ENCODE results near the gene ATP5MC2.

ATP5MC2 gene

DNA sequence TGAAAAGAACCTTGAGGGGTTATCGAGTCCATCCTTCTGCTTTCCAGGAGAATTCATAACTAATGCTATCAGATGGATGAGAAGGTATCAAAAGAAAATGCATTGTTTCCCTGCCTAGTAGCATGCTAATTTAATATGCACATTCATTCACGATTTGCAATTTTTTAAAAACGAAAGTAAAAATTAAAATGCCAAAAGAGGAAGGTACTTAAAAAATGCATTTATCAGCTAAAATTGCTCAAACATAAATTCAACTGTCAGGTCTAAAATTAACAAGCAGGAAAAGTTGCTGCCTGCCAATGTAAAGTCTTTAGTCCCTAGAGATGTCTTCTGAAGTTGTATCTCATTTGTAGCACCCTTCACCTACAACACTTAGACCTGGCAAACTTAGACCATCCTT lies 57.6 kb downstream of the ATP5MC2 start:
- no peaks in the 10 kb centered on the region for H3K27me3 Mint-ChIP-seq
- peak overlapping the region; percentile 69 for H3K4me3 Mint-ChIP-seq
- H3K4me1 Mint-ChIP-seq (ENCODE audit: low read depth): peaks cover 33% of the 10 kb centered on the region
- H3K36me3 Mint-ChIP-seq: peaks cover 4% of the 10 kb centered on the region
- H3K9me3 Mint-ChIP-seq (ENCODE audit: low read depth): no peaks in the 10 kb centered on the region
- peak overlapping the region; percentile 72 for H3K27ac Mint-ChIP-seq

DNA sequence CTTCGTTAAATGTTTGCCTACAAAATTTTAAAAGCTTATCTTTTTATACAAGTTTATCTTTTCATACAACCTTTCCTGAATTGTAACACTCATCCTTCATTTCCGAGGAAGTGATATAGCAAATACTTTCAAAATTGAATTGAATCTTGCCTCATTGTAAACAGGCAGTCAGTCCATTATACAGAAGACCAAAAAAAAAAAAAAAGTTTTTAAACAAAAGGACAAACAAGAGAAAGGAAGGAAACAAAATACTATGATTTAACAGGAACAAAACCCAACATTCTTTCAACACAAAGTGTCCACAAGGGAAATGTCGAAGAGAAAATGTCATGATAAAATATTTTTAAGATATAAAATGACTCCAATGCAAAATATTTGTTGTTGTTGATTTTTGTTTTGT lies 58.2 kb downstream of the ATP5MC2 start:
- Mint-ChIP-seq H3K4me3 (peak overlapping the region; percentile 69), H3K27ac (peak overlapping the region; percentile 72), H3K4me1 (ENCODE audit: low read depth) (peaks cover 32% of the 10 kb centered on the region), H3K9me3 (ENCODE audit: low read depth) (no peaks in the 10 kb centered on the region), H3K27me3 (no peaks in the 10 kb centered on the region), H3K36me3 (peaks cover 4% of the 10 kb centered on the region)

DNA sequence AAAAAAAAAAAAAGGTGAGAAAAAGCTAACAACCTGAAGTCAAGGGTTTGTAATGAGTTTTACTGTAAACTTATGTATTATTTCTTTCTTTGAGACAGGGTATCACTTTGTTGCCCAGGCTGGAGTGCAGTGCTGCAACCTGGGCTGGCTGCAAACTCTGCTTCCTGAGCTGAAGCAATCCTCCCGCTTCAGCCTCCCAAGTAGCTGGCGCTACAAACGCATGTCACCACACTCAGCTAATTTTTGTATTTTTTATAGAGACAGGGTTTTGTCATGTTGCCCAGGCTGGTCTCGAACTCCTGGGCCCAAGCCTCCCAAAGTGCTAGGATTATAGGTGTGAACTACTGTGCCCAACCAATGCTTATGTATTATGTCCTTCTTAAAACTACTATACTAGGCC lies 58.9 kb downstream of the ATP5MC2 start:
- Mint-ChIP-seq H3K4me3 (no peak overlapping the region), H3K36me3 (peaks cover 4% of the 10 kb centered on the region), H3K4me1 (ENCODE audit: low read depth) (peaks cover 31% of the 10 kb centered on the region), H3K27ac (no peak overlapping the region), H3K27me3 (no peaks in the 10 kb centered on the region), H3K9me3 (ENCODE audit: low read depth) (no peaks in the 10 kb centered on the region)

Data from activated naive CD8-positive, alpha-beta T cell (primary cell).